ENCODE measurements around the gene POC5.

POC5 gene

GRCh38 chr5:75656311-75657003 is 60.8 kb downstream of the POC5 start:
- DNase-seq = no peak

DNA sequence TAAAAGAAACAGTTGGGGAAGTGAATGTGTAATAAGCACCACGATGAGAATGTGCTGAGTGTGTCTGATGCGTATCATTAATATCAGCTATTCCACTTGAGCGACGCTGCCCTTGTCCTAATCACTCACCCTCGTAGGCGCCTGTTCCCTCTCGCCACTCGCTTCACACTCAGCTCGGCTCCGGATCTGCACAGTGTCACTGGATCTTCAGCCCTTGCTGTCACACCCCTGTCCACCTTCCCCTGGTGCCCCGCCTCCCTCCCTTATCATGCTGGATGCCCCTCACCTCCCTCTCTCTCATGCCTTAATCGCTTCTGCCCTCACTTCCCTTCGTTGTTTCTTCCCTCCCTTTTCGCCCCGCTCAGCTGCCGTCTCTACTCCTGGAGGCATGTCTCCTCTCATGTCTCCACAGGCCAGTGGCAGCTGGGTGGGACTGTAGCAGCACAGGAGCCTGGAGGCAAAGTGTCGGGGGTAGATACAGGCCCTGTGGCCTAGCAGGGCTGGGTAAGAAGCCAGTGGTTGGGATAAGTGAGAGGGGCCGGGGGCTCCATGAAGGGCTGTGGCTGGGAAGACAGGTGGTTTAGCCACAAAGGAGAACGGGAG is 62.4 kb downstream of the POC5 start:
- no peak for DNase-seq

- no peak for DNase-seq
Measured at GRCh38 chr5:75653521-75653920, 63.7 kb downstream of the POC5 start.

GRCh38 chr5:75651575-75652238 is 65.5 kb downstream of the POC5 start:
- DNase-seq = no peak

DNA sequence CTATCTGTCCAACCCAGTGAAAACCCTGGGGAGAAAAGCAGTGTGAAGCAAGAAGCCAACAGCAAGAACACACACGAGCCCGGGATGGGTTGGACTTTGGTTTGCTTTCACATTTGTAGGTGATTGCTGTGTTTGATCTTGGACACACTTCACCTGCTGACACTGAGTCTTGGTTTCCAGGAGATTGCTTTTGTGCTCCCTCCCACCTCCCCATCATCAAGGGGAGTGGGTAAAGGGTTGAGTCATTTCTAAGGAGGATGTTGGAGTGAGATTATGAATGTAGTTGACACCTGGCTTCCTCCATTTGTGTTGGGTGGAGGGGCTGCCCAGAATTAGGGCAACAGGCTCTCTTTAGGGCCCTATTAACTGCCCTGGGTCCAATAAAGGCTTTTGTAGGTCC is 68.5 kb downstream of the POC5 start:
- DNase-seq = no peak

- no peak for DNase-seq
Measured at GRCh38 chr5:75640826-75641225, 76.4 kb downstream of the POC5 start.

GRCh38 chr5:75640395-75640794 is 76.8 kb downstream of the POC5 start:
- no peak for DNase-seq

DNA sequence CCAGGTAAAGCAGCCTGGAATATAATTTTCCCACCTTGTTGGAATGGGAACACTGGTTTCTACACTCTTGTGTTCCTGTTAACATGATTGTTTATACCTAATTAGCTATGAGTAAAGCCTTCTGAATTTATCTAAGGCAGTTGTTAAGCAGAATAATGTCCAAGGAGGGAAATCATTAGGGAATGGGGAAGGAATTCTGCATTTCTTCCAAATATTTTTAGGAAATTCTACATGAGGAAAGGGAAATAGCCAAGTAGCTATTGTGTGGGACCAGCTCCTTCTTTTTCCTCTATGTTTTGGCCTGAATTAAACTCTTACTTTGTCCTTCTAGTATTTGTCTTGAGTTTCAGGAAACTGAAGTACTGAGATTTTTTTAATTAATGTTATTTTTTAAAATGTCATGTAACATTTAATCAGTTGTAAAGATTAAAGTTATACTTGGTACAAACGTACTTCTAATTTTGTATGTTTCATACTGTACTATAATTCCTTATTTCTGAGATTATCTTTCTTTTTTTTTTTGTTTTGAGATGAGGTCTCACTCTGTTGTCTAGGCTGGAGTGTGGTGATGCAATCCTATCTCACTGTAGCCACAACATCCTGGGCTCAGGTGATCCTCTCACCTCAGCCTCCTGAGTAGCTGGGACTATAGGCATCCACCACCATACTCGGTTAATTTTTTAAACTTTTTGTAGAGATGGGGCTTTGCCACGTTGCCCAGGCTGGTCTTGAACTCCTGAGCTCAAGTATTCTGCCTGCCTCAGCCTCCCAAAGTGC is 77.5 kb downstream of the POC5 start:
- DNase-seq = no peak

DNA sequence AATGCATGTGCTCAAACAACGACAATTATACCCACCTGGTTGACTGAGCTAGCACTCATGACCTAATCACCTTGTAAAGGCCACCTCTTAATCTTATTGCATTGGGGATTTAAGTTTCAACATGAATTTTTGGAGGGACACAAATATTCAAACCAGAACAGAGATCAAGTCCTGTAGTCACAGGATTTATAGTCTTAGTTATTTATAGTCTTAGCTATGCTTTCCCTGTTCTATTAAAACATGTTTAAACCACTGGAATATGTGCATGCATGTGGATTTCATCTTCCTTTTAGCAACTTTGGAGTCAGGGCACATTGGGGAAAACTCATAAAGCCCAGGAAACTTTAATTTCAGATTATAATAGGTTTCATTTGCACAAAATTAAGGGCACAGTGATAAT is 79.3 kb downstream of the POC5 start:
- no peak for DNase-seq

DNA sequence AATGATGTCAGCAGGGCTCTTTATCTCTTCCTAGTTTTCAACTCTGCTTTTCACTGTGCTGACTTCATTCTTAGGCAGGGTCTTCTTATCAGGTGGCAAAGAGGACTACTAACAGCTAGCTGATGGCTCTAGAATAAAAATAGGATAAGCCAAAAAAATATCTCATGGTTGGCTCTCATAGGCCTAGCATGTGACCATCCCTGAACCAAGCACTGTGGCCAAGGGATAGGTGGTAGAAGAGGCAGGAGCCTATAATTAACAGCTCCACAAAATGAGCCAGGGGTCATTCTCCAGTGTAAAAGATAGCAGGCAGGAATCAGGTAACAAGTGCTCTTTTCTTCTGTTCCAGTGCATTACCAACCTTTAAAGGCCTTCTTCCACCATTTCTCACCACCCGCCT is 84.9 kb downstream of the POC5 start:
- DNase-seq = no peak

DNA sequence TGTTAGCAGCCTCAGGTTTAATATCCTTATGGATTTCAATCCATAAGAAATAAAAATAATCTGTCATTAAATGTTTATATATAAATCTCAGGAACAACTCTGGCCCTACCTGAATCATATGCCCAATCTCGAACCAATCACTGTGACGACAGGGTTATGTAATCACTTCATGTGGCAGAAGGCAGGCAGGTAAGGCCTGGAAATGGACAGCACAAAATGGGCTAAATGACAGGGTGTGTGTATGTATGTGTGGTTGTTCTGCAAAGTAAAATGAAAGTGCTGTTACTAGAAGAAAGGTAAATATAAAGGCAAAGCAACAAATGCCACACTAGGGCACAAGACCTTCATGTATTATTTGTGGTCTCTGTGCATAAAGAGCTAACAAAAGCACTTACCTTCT is 86.4 kb downstream of the POC5 start:
- DNase-seq = no peak

DNA sequence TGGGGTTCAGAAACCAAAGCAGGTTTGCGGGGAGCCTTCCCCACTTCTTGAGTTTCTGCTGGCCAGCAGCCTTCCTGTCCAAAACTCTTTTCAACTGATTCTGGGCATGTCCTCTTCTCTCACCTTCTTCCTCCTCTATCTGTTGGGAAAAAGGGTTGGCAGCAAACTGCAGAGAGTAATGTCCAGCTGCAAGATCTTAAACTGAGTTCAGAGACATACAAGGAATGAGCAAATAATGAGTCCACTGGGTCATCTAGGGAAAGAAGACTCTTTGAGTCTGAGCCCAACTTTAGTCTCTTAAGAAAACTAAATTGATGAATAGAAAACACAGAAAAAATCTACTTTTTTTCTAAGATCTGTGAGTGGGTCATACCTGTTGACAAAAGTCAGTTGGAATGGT is 89.4 kb downstream of the POC5 start:
- no peak for DNase-seq

DNA sequence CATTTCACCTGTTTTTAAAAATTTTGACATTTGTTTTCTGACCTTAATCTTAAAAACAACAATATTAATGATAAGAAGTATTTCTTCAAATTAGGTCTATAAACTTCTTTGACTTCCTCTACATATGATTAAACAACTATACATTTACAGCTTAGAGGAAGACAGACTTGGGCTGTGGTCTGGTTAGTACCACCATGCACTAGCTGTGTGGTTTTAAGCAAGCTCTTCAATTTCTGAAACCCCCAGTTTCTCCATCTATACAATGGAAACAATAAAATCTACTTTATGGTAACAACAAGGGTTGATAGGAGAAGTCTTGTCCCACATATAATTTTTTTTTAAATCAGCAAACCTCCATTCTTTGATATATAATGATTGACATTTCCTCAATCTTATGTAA is 90.3 kb downstream of the POC5 start:
- no peak for DNase-seq

Data from DMS 273 treated with DMSO at 0.1 percent for 48 hours (cell line).